ENCODE data around the gene KLHL6. TPM values are rescaled to one million over a fixed set of nuclear protein-coding genes. Genes with fewer than 3 reads are reported as not detected.

The KLHL6 gene
- total RNA-seq, 4 donors from 2014 or later: 0.60 to 17.0 (median 2.7) TPM

DNA sequence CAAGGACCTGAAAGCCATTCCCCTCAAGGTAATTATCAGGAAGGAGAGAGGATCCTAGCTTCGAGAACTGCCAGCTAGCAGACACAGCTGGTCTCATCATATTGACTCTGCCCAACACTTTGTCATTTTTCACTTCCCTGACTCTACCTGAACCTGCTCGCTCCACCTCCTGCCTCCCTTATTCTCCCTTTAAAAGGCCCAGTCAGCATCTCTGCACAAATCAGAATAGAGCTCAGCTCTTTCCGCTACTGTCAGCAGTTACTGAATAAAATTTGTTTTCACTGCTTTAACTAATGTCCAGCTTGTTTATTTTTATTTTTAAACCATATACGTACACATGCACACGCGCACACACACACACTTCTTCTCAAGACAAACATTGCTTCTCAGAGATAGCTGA, 69.9 kb downstream of the KLHL6 start:
- DNase-seq: no peak
- Histone ChIP-seq H3K4me1 (peaks cover 0 to 15% (median 0%) of the 10 kb centered on the region in 4 donors), H3K9me3 (no peaks in the 10 kb centered on the region), H3K36me3 (no peaks in the 10 kb centered on the region), H3K27ac (no peak overlapping the region), H3K4me3 (no peak overlapping the region), H3K27me3 (no peaks in the 10 kb centered on the region)
- in situ Hi-C loops (cut with MboI; ENCODE audit: low pct_ligation_motif_present in 1 of 4, low pct_unique_long_range_greater_than_20kb in 1 of 4, low sequenced_read_pairs in 3 of 4) (no loop called here), intact Hi-C loops (cut with DNase I; ENCODE audit: low total_unique reads) (no loop called here)
- TF ChIP-seq POLR2AphosphoS5 (IDR thresholded peaks at IDR 0.05) (no peak), POLR2A (IDR thresholded peaks at IDR 0.05) (no peak), EP300 (IDR thresholded peaks at IDR 0.05; ENCODE audit: low read depth) (no peak)
- TF ChIP-seq, protein P1, sequence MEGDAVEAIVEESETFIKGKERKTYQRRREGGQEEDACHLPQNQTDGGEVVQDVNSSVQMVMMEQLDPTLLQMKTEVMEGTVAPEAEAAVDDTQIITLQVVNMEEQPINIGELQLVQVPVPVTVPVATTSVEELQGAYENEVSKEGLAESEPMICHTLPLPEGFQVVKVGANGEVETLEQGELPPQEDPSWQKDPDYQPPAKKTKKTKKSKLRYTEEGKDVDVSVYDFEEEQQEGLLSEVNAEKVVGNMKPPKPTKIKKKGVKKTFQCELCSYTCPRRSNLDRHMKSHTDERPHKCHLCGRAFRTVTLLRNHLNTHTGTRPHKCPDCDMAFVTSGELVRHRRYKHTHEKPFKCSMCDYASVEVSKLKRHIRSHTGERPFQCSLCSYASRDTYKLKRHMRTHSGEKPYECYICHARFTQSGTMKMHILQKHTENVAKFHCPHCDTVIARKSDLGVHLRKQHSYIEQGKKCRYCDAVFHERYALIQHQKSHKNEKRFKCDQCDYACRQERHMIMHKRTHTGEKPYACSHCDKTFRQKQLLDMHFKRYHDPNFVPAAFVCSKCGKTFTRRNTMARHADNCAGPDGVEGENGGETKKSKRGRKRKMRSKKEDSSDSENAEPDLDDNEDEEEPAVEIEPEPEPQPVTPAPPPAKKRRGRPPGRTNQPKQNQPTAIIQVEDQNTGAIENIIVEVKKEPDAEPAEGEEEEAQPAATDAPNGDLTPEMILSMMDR (IDR thresholded peaks at IDR 0.05): no peak
- 82 to 87% methylated on average over 5 to 6 of the region's 6 CpGs for WGBS, 2 donors (ENCODE audit: low coverage in 1 of 2)

DNA sequence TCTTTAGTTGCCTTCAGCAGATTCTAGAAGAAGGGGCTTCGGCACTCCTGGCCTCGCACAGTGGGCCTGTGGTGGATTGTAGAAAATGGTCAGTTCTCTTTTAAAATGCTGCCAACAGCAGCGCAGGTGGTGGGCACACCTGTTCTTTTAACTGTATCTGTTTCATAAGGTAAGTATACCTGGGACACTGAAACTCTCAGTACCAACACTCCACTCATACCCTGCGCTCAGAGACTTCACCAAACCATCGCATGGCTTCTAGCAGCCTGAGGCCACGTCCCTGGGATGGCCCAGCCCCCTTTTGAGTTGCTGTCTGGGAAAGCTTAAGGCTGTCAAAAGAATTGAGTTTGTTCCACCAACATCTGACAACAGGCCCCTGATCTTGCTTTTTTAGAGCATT, 70.4 kb downstream of the KLHL6 start:
- intact Hi-C loops (cut with DNase I; ENCODE audit: low total_unique reads): no loop called here
- in situ Hi-C loops (cut with MboI; ENCODE audit: low pct_ligation_motif_present in 1 of 4, low pct_unique_long_range_greater_than_20kb in 1 of 4, low sequenced_read_pairs in 3 of 4): no loop called here
- peaks cover 0 to 10% (median 0%) of the 10 kb centered on the region in 4 donors for H3K4me1 ChIP-seq
- H3K27me3 ChIP-seq: no peaks in the 10 kb centered on the region
- DNase-seq: peak; percentile 28
- TF ChIP-seq, protein P1 (IDR thresholded peaks at IDR 0.05): no peak
- TF ChIP-seq POLR2A (IDR thresholded peaks at IDR 0.05) (no peak), EP300 (IDR thresholded peaks at IDR 0.05; ENCODE audit: low read depth) (no peak), POLR2AphosphoS5 (IDR thresholded peaks at IDR 0.05) (no peak)
- no peaks in the 10 kb centered on the region for H3K9me3 ChIP-seq
- no peaks in the 10 kb centered on the region for H3K36me3 ChIP-seq
- H3K4me3 ChIP-seq: no peak overlapping the region
- 92% methylated on average over 6 of the region's 6 CpGs; no CpG with 5 or more reads in 1 of the 2 donors for WGBS, 2 donors (ENCODE audit: low coverage in 1 of 2)
- peak overlapping the region in 1 of 4 donors; percentile 13 for H3K27ac ChIP-seq

DNA sequence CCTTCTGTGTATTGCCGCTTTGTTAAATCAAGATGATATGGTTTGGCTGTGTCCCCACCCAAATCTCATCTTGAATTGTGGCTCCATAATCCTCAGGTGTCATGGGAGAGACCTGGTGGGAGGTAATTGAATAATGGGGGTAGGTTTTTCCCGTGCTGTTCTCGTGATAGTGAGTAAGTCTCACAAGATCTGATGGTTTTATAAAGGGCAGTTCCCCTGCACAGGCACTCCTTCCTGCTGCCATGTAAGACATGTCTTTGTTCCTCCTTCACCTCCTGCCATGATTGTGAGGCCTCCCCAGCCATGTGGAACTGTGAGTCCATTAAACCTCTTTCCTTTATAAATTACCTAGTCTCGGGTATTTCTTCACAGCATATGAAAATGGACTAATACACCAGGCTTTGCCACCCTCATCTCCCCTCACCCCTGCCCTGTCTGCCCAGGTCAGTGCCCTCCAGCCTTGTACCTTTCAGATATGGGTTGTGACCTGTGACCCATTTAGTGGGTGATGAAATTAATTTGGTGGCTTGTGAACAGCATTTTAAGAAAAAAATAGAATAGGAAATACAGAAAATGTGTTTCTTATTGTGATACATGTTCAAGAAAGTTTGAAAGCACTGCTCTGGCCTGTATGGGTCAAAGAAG, 71.0 kb downstream of the KLHL6 start:
- peaks cover 0 to 10% (median 2%) of the 10 kb centered on the region in 4 donors for H3K4me1 ChIP-seq
- no peak overlapping the region for H3K4me3 ChIP-seq
- no peaks in the 10 kb centered on the region for H3K9me3 ChIP-seq
- H3K27ac ChIP-seq: peak overlapping the region in 1 of 4 donors; percentile 13
- TF ChIP-seq, protein P1 (IDR thresholded peaks at IDR 0.05): no peak
- TF ChIP-seq EP300 (IDR thresholded peaks at IDR 0.05; ENCODE audit: low read depth): no peak
- no peak for TF ChIP-seq POLR2A (IDR thresholded peaks at IDR 0.05)
- TF ChIP-seq POLR2AphosphoS5 (IDR thresholded peaks at IDR 0.05): no peak
- DNase-seq: no peak
- no peaks in the 10 kb centered on the region for H3K36me3 ChIP-seq
- intact Hi-C loops (cut with DNase I; ENCODE audit: low total_unique reads) (no loop called here), in situ Hi-C loops (cut with MboI; ENCODE audit: low pct_ligation_motif_present in 1 of 4, low pct_unique_long_range_greater_than_20kb in 1 of 4, low sequenced_read_pairs in 3 of 4) (no loop called here)
- H3K27me3 ChIP-seq: no peaks in the 10 kb centered on the region
- 80 to 89% methylated on average over 2 to 4 of the region's 4 CpGs for WGBS, 2 donors (ENCODE audit: low coverage in 1 of 2)

DNA sequence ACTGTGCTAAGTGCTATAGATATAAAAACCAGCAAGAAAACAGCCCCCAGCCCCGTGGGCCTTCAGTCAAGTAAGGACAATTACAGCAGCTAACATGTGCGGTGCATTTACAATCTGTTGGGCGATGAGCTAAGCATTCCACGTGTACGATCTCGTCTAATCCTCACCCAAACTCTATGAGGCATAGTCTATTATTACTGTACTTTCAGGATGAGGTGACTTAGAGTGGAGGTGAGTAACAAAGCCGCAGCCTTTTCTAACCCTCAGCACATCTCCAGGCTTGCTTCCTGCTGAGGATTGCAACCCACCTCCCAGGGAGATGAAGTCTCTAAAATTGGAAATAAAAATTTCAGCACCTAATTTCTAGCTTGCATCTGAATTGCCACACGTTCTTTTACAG, 73.9 kb downstream of the KLHL6 start:
- H3K4me3 ChIP-seq: no peak overlapping the region
- 65 to 83% methylated on average over 4 to 8 of the region's 8 CpGs for WGBS, 2 donors (ENCODE audit: low coverage in 1 of 2)
- H3K27ac ChIP-seq: no peak overlapping the region
- intact Hi-C loops (cut with DNase I; ENCODE audit: low total_unique reads): no loop called here
- peaks cover 6% of the 10 kb centered on the region for H3K27me3 ChIP-seq
- no peaks in the 10 kb centered on the region for H3K36me3 ChIP-seq
- H3K9me3 ChIP-seq: no peaks in the 10 kb centered on the region
- peaks cover 0 to 9% (median 2%) of the 10 kb centered on the region in 4 donors for H3K4me1 ChIP-seq
- no peak for DNase-seq
- in situ Hi-C loops (cut with MboI; ENCODE audit: low pct_ligation_motif_present in 1 of 4, low pct_unique_long_range_greater_than_20kb in 1 of 4, low sequenced_read_pairs in 3 of 4): no loop called here
- no peak for TF ChIP-seq EP300 (IDR thresholded peaks at IDR 0.05; ENCODE audit: low read depth)
- TF ChIP-seq, protein P1 (IDR thresholded peaks at IDR 0.05): no peak
- no peak for TF ChIP-seq POLR2AphosphoS5 (IDR thresholded peaks at IDR 0.05)
- no peak for TF ChIP-seq POLR2A (IDR thresholded peaks at IDR 0.05)
